IMR-90 (cell line): ENCODE data around the gene LRRC8B.

Source experiments
- BHLHE40 ChIP-seq: fragments of 150-350 bp; IDR thresholded peaks from 2 replicates; pipeline ENCODE4 v1.6.1; 2016; ENCODE audit warnings: mild to moderate bottlenecking, low read depth, low read length
- CEBPB ChIP-seq: IDR thresholded peaks from 2 replicates; pipeline ENCODE4 v1.6.1; 2012; ENCODE audit warnings: low read depth, low read length, improper control_type of control experiment
- CHD1 ChIP-seq: IDR thresholded peaks from 2 replicates; pipeline ENCODE4 v1.6.1; 2012; ENCODE audit warnings: low read depth, low read length, improper control_type of control experiment
- MAFK ChIP-seq: IDR thresholded peaks from 2 replicates; pipeline ENCODE4 v1.6.1; 2012; ENCODE audit warnings: low read depth, low read length, improper control_type of control experiment
- MAZ ChIP-seq: IDR thresholded peaks from 2 replicates; pipeline ENCODE4 v1.6.1; 2012; ENCODE audit warnings: low read depth, mild to moderate bottlenecking, low read length, improper control_type of control experiment, moderate library complexity, borderline replicate concordance
- MXI1 ChIP-seq: IDR thresholded peaks from 2 replicates; pipeline ENCODE4 v1.6.1; 2012; ENCODE audit warnings: low read depth, mild to moderate bottlenecking, low read length, moderate library complexity, borderline replicate concordance
- POLR2A ChIP-seq: IDR thresholded peaks from 2 replicates; pipeline ENCODE4 v1.6.1; 2012; ENCODE audit warnings: mild to moderate bottlenecking, low read depth, low read length
- RAD21 ChIP-seq: IDR thresholded peaks from 2 replicates; pipeline ENCODE4 v1.6.1; 2012; ENCODE audit warnings: low read length, improper control_type of control experiment
- RCOR1 ChIP-seq: IDR thresholded peaks from 2 replicates; pipeline ENCODE4 v1.6.1; 2012; ENCODE audit warnings: mild to moderate bottlenecking, low read length, improper control_type of control experiment; ENCODE audit not compliant: insufficient replicate concordance
- RFX5 ChIP-seq: IDR thresholded peaks from 2 replicates; pipeline ENCODE4 v1.8.0; 2012; ENCODE audit warnings: low read depth, mild to moderate bottlenecking, low read length, moderate library complexity
- SMC3 ChIP-seq: fragments of 150-350 bp; IDR thresholded peaks from 2 replicates; pipeline ENCODE4 v1.6.1; 2016; ENCODE audit warnings: low read depth, mild to moderate bottlenecking, antibody characterized with exemption, low read length, moderate library complexity
- TF ChIP-seq, protein P1 (sequence below): conservative IDR thresholded peaks from 2 replicates; pipeline ENCODE4 v1.5.1; 2012; ENCODE audit warnings: mild to moderate bottlenecking, low read depth, low read length, improper control_type of control experiment
- TF ChIP-seq, protein P2 (sequence below): fragments of 150-350 bp; IDR thresholded peaks from 2 replicates; pipeline ENCODE4 v1.6.1; 2017; ENCODE audit warnings: mild to moderate bottlenecking, antibody characterized with exemption, low read length, low read depth
- TF ChIP-seq, protein P3 (sequence below): fragments of 150-350 bp; IDR thresholded peaks from 2 replicates; pipeline ENCODE4 v1.6.1; 2016; ENCODE audit warnings: low read depth, mild to moderate bottlenecking, low read length, moderate library complexity, borderline replicate concordance

DNA sequence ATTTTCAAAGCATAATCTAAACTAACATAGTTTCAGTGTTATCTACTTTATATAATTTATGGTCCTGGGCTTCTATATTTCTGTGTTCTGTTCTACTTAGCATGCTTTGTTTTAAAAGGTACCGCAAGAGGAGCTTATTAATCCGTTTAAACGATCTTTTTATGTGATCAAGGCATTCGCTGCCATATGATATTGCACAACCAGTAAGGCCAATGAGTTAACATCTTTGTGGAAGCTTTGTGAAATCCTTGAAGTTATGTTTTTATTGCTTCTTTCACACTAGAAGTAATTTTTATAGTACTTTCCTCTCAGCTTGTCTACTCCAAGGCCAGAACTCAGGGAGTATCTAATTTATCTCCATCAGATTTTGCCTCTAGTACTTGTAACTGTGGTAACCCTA is 117.2 kb downstream of the LRRC8B start:
- TF ChIP-seq, protein P1, sequence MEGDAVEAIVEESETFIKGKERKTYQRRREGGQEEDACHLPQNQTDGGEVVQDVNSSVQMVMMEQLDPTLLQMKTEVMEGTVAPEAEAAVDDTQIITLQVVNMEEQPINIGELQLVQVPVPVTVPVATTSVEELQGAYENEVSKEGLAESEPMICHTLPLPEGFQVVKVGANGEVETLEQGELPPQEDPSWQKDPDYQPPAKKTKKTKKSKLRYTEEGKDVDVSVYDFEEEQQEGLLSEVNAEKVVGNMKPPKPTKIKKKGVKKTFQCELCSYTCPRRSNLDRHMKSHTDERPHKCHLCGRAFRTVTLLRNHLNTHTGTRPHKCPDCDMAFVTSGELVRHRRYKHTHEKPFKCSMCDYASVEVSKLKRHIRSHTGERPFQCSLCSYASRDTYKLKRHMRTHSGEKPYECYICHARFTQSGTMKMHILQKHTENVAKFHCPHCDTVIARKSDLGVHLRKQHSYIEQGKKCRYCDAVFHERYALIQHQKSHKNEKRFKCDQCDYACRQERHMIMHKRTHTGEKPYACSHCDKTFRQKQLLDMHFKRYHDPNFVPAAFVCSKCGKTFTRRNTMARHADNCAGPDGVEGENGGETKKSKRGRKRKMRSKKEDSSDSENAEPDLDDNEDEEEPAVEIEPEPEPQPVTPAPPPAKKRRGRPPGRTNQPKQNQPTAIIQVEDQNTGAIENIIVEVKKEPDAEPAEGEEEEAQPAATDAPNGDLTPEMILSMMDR = no peak
- TF ChIP-seq POLR2A = no peak
- peak; percentile 88 for TF ChIP-seq CEBPB
- TF ChIP-seq RFX5 = no peak
- no peak for TF ChIP-seq MAFK
- TF ChIP-seq, protein P2, sequence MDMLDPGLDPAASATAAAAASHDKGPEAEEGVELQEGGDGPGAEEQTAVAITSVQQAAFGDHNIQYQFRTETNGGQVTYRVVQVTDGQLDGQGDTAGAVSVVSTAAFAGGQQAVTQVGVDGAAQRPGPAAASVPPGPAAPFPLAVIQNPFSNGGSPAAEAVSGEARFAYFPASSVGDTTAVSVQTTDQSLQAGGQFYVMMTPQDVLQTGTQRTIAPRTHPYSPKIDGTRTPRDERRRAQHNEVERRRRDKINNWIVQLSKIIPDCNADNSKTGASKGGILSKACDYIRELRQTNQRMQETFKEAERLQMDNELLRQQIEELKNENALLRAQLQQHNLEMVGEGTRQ = no peak
- TF ChIP-seq MXI1 = no peak
- no peak for TF ChIP-seq RAD21
- no peak for TF ChIP-seq MAZ
- no peak for TF ChIP-seq BHLHE40
- TF ChIP-seq, protein P3, sequence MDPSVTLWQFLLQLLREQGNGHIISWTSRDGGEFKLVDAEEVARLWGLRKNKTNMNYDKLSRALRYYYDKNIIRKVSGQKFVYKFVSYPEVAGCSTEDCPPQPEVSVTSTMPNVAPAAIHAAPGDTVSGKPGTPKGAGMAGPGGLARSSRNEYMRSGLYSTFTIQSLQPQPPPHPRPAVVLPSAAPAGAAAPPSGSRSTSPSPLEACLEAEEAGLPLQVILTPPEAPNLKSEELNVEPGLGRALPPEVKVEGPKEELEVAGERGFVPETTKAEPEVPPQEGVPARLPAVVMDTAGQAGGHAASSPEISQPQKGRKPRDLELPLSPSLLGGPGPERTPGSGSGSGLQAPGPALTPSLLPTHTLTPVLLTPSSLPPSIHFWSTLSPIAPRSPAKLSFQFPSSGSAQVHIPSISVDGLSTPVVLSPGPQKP = no peak
- no peak for TF ChIP-seq SMC3
- TF ChIP-seq CHD1 = no peak
- no peak for TF ChIP-seq RCOR1
